NOMO-1 treated with DMSO at 0.1 percent for 48 hours (cell line): ENCODE measurements around the gene TENM4.

Source experiments
- DNase-seq: peaks from one replicate; lab custom pipeline; 2025; ENCODE audit not compliant: unreplicated experiment; lab: John Stamatoyannopoulos, UW

TENM4 gene

GRCh38 chr11:79421820-79422219 lies 19.0 kb downstream of the TENM4 start:
- DNase-seq, result no peak

GRCh38 chr11:79419120-79419519 lies 21.7 kb downstream of the TENM4 start:
- no peak for DNase-seq

DNA sequence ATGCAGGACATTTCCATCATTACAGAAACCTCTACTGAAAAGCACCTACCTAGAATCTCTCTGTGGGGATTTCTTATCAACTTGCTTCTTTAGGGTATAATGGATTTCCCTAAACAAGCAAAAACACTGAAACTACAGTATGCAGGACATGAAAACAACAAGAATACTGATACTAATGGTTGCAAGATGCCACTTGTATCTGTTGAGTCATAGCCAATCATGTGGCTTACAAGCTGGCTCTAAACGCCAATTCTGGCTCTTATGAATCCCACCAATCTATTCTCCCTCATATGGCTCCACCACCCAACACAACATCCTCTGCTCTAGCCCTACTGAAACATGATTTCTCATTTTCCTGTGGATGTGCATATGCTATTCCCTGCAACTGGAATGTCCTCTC lies 22.6 kb downstream of the TENM4 start:
- no peak for DNase-seq

DNA sequence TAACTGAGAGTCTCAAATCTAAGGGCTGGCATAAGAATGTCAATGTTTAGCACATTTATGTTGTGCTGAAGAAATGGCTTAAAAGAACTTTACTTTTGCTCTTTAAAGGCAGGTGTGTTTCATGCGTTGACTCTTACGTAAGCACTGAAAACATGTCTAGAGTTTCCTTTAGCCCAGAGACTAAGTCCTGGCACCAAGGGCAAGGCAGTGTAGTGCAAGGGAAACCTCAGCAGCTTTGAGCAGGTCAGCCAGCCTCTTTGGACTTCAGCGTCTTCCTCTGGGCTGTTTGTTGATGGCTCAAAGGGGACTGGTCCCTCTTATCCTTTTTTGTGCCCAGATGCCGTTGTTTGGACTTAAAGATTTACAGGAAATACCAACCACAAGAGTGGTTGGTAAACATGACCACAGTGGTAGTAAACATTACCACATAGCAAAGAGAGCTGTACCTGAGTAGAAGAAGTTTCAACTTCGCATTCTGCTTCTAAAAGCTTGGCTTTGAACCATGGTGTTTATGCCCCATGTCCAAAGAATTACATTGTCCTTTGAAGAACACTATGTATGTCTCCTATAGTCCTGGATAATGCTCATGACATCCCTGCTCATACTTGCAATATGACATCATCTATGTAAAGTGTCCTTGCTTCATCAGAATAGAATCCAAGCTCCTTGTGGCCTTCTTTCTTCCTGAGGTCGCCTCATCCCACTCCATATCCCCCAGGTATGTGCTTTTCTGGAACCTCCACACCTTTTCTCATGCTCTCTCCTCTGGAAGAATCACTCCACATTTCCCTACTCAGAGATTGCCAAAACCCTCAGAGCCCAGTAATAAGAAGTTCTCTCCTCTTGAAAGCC lies 23.5 kb downstream of the TENM4 start:
- DNase-seq, result no peak

- no peak for DNase-seq
Observed at GRCh38 chr11:79415912-79416311, 24.9 kb downstream of the TENM4 start.

DNA sequence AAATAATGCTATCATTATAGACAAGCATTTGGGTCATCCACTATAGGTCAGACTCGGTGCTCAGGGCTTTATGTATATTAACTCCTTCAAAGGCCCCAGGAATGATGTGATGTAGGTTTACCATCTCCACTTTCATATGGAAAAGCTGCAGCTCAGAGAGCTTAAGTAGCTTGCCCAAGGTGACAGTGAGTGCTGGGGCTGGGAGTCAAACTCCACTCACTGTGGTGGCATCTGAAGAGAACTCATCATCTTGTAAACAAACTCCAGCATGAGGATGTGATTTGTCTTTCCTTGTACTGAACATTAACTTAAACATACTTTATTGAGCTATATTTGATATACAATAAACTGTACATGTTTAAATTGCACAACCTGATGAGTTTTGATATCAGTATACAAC lies 25.4 kb downstream of the TENM4 start:
- no peak for DNase-seq

GRCh38 chr11:79414644-79415317 lies 26.0 kb downstream of the TENM4 start:
- DNase-seq, result no peak

DNA sequence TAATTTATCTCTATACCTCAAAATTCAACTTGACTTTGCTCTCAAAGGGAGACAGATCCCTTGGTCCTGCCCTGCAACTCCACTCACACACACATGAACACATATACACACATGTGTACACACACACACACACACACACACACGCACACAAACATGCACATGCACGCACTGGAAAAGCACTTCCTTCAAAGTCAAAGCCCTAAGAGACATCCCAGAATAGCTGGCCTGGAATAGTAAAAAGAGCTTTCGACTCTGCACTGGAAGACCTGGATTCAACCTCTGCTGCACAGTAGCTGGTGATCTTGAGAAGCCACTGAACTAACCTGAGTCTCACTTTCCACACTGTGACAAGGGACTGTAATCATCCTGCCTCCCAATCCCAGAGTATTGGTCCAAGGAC lies 26.8 kb downstream of the TENM4 start:
- DNase-seq, result no peak

- no peak for DNase-seq
Observed at GRCh38 chr11:79413268-79413667, 27.6 kb downstream of the TENM4 start.

DNA sequence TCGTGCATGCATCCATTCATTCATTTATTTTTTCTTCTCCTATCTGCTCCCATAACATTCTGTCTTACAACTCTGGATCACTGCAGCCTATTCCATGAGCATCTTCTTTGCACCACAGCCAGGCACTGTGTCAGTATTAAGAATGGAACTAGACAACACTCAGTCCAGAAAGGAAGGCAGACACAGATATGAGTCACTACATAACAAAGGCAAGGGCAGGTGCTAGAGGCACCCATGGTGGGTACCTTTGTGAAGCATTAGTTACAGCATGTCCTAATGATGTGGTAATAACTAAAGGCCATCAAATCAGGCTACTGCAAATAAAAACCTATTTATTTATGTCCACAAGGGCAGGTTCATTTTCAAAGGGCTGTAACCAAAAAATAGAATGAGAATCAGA lies 28.1 kb downstream of the TENM4 start:
- DNase-seq, result no peak

- DNase-seq, result no peak
Observed at GRCh38 chr11:79409330-79409729, 31.5 kb downstream of the TENM4 start.

DNA sequence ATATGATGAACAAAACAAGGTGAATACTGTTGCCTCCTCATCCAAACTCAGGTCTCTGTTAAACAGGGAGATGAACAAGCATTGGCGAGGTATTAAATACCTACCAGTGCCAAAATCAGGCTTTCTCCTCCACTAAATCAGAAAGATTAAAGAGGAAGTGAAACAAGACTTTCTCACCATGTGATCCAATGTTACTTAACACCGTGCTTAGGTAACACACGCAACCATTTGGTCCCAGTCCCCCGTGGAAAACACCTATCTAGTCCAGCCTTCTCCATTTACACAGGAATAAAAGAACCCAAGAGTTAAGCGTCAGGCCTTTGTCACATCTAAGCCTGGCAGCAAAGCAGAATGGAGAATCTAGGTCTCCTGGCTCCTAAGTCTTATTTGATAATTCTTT lies 34.5 kb downstream of the TENM4 start:
- peak; percentile 75 for DNase-seq

DNA sequence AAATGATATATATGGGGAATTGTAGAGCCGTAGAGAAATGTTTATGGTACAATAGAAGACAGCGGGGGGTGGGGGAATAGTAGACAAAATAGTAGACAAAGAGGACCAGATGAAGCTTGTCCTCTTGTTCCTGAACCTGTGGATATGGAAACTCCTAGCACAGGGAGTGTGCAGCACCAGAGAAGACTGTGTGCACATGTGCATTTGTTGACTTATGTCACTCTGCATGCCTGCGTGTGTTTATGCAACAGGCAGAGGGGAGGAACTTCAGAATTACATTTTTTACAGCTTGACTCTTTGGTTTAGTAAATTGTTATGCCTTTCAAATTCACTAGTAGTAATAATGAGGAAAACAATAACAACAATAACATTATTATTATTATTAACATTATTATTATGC lies 36.0 kb downstream of the TENM4 start:
- no peak for DNase-seq

DNA sequence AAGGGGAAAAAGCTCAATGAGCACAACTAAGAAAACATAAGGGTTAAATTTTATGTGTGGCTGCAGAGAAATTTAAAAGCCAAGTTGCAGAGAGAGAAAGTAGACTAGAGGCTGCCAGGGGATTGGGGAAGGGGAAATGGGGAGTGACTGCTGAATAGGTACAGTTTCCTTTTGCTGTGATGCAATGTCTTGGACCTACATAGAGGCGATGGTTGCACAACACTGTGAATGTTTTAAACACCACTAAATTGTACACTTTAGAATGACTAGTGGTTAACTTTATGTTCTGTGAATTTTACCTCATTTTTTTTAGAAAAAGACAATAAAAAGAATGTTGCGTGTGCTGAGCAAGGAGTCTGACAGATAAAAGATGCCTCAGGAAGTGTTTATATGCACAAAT lies 36.5 kb downstream of the TENM4 start:
- DNase-seq, result peak; percentile 91

- DNase-seq, result no peak
Observed at GRCh38 chr11:79403839-79404238, 37.0 kb downstream of the TENM4 start.

GRCh38 chr11:79402912-79403311 lies 37.9 kb downstream of the TENM4 start:
- no peak for DNase-seq

- DNase-seq, result peak; percentile 16
Observed at GRCh38 chr11:79400717-79401330, 40.0 kb downstream of the TENM4 start.

DNA sequence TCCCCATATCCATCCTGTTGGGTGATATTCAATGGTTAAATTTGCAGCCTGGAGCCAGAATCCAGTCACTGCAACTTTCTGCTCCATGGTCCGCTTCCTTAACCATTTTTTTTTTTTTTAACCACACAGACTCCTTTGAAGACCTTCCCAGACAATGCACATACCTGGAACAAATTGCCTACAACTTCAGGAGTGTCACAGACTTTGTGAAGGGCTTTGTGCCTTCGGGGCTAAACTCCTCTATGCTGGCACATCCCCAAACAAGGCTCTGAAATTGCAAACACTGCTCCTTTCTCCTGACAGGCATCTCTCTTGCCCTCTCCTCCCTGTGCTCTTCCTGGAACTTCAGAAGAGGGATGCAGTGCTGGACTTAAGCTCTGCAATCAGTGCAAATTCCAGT lies 40.6 kb downstream of the TENM4 start:
- no peak for DNase-seq

DNA sequence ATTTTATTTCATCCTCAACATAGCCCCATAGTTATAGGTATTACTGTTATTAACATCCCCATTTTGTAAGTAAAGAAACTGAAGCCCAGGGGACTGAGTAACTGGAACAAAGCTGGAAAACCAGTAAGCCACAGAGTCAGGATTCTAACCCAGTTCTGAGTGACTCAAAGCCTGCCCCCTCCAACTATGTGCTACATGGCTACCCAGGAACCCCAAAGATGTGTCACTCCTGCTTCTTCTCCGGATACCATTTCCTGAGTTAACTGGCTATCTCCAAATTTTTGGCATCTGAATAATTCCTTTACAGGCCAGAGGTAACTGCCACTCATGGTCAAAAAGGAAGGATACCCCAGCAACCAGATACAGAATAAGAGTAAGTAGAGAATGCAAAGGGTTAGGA lies 43.6 kb downstream of the TENM4 start:
- no peak for DNase-seq

- DNase-seq, result no peak
Observed at GRCh38 chr11:79396674-79397073, 44.2 kb downstream of the TENM4 start.

DNA sequence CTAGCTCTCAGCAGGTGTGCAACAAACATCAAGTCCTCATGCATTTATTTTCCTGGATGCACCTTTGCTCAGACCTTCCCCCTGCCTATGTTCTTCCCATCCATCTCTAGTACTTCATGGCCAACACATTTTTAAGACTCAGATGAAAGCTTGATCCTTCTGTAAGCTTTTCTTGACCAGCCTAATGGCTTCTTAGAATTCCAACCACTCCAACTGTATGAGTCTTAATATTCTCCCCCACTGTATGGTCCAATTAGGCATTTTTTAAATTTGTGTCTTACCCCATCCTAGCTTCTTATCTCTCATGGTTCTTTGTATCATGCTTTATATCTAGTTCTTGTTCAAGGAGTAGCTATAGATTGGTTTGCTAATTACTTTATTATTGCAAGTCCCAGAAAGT lies 44.8 kb downstream of the TENM4 start:
- no peak for DNase-seq

- peak; percentile 8 for DNase-seq
Observed at GRCh38 chr11:79393362-79394043, 47.3 kb downstream of the TENM4 start.
